GM12875 (cell line): Measurements from ENCODE around the gene WRNIP1.

ENCODE experiments used
- H3K4me3 ChIP-seq: one replicate; pipeline ENCODE4 v1.5.1; 2011; ENCODE audit warnings: low read depth, low read length, control low read depth
- TF ChIP-seq, protein P1 (sequence below): IDR thresholded peaks from 2 replicates; pipeline ENCODE4 v1.5.1; 2011; ENCODE audit warnings: low read depth, mild to moderate bottlenecking, control low read depth, inconsistent platforms, low read length, moderate library complexity, borderline replicate concordance; ENCODE audit not compliant: insufficient read depth

WRNIP1 gene

DNA sequence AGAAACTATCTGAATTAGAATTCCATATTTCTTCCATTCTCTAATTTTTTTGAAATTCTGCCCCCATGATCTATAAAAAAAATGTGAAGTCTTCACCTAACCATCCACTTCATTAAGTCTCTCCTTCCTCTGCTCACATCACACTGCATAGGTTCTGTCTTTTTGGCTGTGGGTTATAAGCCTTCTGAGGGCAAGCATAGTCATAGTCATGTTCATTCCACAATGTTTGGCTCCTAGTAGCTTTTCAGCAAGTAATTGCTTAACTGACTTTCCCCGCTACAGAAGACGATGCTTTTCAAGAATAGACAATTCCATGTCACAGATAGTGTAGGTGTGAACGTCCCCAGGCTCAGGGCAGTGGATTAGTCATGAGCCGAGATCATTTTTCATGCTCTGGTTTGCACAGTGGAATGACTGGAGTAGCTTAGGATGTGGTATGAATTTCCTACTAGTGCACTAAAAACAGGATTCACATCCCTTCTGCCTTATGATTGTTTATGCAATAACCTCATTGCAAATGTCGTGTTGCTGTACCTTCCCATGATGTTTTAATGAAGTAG is 29.1 kb downstream of the WRNIP1 start:
- H3K4me3 ChIP-seq, result no peak overlapping the region
- TF ChIP-seq, protein P1, sequence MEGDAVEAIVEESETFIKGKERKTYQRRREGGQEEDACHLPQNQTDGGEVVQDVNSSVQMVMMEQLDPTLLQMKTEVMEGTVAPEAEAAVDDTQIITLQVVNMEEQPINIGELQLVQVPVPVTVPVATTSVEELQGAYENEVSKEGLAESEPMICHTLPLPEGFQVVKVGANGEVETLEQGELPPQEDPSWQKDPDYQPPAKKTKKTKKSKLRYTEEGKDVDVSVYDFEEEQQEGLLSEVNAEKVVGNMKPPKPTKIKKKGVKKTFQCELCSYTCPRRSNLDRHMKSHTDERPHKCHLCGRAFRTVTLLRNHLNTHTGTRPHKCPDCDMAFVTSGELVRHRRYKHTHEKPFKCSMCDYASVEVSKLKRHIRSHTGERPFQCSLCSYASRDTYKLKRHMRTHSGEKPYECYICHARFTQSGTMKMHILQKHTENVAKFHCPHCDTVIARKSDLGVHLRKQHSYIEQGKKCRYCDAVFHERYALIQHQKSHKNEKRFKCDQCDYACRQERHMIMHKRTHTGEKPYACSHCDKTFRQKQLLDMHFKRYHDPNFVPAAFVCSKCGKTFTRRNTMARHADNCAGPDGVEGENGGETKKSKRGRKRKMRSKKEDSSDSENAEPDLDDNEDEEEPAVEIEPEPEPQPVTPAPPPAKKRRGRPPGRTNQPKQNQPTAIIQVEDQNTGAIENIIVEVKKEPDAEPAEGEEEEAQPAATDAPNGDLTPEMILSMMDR, result no peak

DNA sequence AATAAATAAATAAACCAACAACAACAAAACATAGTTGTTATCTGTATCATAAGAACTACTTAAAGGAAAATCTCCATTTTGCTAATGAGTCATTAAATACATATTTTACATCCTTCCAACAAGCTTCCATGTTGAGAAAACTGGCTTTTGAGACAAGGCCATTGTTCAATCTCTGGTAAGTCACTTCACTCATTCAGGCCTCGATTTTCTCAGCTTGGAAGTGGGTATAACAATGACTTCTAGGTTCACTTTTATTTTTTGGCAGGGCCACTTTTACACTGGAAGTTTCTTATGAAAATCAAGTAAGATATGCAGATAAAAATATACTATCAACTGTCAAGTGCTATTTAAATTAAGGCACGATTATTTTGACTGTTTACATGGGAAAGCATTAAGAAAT is 30.0 kb downstream of the WRNIP1 start:
- no peak overlapping the region for H3K4me3 ChIP-seq
- TF ChIP-seq, protein P1, result no peak

DNA sequence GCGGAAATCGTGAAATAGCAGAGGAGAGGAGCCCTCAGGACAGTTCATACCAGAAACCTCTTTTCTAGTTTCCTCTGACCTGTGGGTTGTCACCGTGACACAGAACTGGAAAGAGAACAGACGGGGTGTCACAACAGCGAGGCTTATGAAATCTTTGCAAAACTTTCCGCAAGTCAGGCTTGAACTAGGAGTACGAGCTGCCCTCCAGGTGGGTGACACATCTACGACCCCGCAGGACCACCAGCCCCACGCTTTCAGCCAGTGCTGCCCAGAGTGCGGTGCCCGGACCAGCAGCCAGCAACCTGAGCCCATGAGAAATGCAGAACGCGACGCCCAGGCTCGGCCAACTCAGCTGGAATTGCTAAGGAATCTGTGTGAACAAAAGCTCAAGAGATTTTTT is 30.8 kb downstream of the WRNIP1 start:
- no peak overlapping the region for H3K4me3 ChIP-seq
- TF ChIP-seq, protein P1, result no peak

DNA sequence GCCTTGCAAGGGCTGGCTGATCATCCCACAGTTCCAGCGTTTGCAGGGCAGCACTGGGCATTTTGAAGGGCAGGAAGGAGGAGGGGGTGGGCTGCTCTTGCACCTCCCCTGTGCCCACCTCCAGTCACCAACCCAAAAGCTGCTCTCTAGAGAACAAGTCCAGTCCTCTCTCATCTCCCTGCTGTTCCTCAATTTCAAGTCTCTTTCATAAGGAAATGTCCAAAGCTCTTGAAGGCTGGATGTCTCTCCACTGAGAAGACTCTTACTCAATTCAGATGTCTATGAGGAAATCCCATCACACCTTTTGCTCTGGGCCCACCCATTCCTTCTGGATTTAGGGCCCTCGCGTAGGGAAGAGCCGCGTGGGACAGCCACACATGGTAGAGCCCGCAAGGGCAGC is 31.7 kb downstream of the WRNIP1 start:
- no peak overlapping the region for H3K4me3 ChIP-seq
- TF ChIP-seq, protein P1, result no peak

DNA sequence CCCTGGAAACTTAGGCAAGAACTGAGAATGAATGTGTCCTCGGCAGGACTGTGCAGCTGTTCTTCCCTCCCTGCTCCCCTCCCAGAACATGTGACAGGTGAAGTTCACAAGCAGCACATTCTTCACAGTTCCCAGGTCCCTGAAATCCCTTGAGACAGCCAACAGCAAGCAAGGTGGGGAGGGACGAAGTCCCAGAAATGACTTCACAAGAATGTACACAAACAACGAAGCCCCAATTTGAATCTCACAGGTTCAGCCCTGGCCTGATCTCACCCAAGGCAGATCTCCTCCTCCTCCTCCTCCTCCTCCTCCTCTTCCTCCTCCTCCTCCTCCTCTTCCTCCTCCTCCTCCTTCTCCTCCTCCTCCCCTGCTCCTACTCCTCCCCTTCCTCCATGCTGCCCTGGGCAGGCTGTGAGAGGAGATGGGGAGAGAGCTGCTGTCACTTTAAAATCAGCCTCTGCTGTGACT is 32.4 kb downstream of the WRNIP1 start:
- H3K4me3 ChIP-seq, result no peak overlapping the region
- TF ChIP-seq, protein P1, result no peak

DNA sequence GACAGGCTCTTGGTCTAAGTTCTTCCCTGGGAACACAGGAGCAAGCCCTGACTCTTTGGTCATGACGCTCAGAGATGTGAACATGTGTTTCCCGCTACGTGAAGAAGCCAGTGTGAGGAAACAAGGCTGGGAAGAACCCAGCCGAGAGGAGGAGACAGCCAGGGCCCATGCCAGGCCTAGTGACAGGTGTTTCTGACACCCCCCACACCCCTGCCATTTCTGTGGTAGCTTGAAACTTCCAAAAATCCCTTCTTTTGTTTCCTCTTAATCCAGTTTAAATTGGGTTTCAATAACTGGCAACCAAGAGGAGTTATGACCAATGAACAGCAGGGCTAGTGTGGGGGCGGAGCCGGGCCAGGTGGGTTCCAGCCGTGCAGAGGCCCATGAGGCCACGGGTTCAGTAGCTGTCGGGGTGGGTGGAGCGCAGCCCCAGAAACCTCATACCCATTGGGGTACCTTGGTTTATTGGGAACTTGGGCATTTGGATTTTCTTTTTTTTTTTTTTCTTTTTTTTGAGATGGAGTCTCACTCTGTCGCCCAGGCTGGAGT is 33.5 kb downstream of the WRNIP1 start:
- TF ChIP-seq, protein P1, result no peak
- no peak overlapping the region for H3K4me3 ChIP-seq

DNA sequence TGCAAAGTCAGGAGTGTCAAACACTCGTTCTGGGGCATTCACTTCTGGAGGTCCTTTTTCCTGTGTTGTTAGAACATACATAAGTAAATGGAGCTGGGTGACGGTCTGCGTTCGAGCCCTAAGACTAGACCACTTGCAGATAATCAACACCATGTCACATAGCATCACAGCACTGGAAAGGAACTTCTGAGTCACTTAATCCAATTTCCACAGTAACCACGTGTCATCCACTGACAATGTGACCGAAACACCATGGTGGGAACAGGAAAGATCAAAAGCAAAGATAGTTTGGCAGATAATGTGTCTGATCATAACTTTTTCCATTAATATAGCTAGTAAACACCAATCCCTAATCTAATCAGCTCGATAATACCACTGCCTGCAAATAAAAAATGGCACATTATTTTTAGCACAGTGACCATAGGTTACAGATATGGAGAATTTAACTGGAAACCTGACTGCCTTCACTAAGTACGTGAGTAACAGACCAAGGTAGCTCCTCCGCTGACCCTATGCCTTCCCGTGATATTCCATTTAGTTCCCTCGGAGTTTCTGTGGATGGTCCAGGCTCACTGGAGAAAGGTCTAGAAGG is 34.8 kb downstream of the WRNIP1 start:
- TF ChIP-seq, protein P1, result no peak
- no peak overlapping the region for H3K4me3 ChIP-seq
